ENCODE measurements around the gene ULK4. TPM values are rescaled to one million over a fixed set of nuclear protein-coding genes. Genes with fewer than 3 reads are reported as not detected.

Gene ULK4
- total and polyA plus RNA-seq, 7 donors = 2.1 to 18.6 (median 8.9) TPM

DNA sequence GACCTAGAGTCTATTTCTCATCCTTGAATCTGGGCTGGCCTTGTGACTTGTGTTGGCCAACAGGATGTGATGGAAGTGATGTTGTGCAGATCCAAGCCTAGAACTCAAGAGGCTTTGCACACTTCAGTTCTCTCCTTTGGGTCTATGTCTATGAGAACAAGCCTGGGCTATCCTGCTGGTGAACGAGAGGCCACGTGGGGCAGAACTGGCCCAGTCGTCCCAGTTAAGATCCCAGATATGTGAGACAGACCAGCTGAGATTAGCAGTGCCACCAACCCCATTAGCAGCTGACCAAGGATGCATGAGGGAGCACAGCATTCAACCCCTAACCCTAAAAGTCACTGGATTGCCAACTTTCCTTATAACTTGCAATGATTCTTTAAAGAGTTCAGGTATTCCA is 662.9 kb downstream of the ULK4 start:
- no peak for DNase-seq
- 94 to 96% methylated on average over 3 of the region's 3 CpGs for WGBS, 2 donors

DNA sequence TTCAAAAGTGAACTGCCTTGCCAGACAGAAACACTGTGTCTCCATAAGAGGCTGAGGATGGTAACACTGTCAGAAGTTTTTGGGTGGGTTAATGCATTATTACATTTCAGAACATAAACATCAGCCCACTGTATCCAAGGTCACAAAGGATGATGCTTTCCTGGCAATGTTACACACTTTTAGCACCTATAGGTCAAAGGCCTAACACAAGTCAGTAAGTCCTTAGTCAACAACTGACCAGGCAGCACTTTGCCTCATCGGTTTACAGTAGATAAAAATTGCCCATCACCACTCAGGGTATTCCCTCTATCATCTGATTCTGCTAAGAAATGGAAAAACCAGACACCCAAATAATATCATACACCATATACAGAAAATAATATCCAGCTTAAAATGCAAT is 664.2 kb downstream of the ULK4 start:
- Histone ChIP-seq H3K36me3 (no peaks in the 10 kb centered on the region), H3K9me3 (no peaks in the 10 kb centered on the region), H3K27me3 (no peaks in the 10 kb centered on the region), H3K4me1 (no peaks in the 10 kb centered on the region), H3K27ac (no peak overlapping the region), H3K4me3 (no peak overlapping the region)
- DNase-seq = no peak
- intact Hi-C loops (cut with DNase I) = no loop called here
- 60 to 81% methylated on average over 1 of the region's 1 CpG for WGBS, 2 donors
- TF ChIP-seq EP300 (IDR thresholded peaks at IDR 0.05) (no peak), POLR2AphosphoS5 (IDR thresholded peaks at IDR 0.05) (no peak), POLR2A (IDR thresholded peaks at IDR 0.05) (no peak)
- TF ChIP-seq, protein P1, sequence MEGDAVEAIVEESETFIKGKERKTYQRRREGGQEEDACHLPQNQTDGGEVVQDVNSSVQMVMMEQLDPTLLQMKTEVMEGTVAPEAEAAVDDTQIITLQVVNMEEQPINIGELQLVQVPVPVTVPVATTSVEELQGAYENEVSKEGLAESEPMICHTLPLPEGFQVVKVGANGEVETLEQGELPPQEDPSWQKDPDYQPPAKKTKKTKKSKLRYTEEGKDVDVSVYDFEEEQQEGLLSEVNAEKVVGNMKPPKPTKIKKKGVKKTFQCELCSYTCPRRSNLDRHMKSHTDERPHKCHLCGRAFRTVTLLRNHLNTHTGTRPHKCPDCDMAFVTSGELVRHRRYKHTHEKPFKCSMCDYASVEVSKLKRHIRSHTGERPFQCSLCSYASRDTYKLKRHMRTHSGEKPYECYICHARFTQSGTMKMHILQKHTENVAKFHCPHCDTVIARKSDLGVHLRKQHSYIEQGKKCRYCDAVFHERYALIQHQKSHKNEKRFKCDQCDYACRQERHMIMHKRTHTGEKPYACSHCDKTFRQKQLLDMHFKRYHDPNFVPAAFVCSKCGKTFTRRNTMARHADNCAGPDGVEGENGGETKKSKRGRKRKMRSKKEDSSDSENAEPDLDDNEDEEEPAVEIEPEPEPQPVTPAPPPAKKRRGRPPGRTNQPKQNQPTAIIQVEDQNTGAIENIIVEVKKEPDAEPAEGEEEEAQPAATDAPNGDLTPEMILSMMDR (IDR thresholded peaks at IDR 0.05) = no peak

More for the DNA sequence above, 662.9 kb downstream of the ULK4 start:
- Histone ChIP-seq H3K4me3 (no peak overlapping the region), H3K36me3 (no peaks in the 10 kb centered on the region), H3K9me3 (no peaks in the 10 kb centered on the region), H3K27ac (no peak overlapping the region), H3K27me3 (no peaks in the 10 kb centered on the region), H3K4me1 (no peaks in the 10 kb centered on the region)
- no peak for TF ChIP-seq POLR2A (IDR thresholded peaks at IDR 0.05)
- TF ChIP-seq, protein P1 (IDR thresholded peaks at IDR 0.05) = no peak
- intact Hi-C loops (cut with DNase I) = no loop called here

DNA sequence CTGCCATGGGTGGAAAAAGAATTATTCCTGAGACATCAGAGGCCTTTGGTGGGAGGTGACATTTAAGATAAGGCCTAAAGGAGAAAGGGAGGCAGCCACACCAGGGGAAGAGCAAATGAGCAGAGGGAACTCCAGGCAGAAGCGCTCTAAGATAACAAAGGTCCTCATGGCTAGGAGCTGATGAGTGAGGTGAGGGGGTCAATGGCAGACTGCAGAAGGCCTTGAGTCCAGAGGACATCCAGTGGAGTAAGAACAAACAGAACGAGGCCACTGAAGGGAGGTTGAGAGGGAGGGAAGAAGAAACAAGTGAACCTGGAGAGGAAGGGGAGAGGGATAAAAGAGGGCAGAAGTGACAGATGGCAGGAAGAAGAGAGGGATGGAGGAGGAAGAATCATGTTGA is 665.3 kb downstream of the ULK4 start:
- no peaks in the 10 kb centered on the region for H3K9me3 ChIP-seq
- no peaks in the 10 kb centered on the region for H3K27me3 ChIP-seq
- TF ChIP-seq POLR2AphosphoS5 (IDR thresholded peaks at IDR 0.05) (no peak), EP300 (IDR thresholded peaks at IDR 0.05) (no peak), POLR2A (IDR thresholded peaks at IDR 0.05) (no peak)
- TF ChIP-seq, protein P1 (IDR thresholded peaks at IDR 0.05) = no peak
- WGBS, 2 donors = 93% methylated on average over 2 of the region's 2 CpGs
- H3K4me3 ChIP-seq = no peak overlapping the region
- H3K4me1 ChIP-seq = no peaks in the 10 kb centered on the region
- intact Hi-C loops (cut with DNase I) = no loop called here
- no peak for DNase-seq
- no peak overlapping the region for H3K27ac ChIP-seq
- no peaks in the 10 kb centered on the region for H3K36me3 ChIP-seq

DNA sequence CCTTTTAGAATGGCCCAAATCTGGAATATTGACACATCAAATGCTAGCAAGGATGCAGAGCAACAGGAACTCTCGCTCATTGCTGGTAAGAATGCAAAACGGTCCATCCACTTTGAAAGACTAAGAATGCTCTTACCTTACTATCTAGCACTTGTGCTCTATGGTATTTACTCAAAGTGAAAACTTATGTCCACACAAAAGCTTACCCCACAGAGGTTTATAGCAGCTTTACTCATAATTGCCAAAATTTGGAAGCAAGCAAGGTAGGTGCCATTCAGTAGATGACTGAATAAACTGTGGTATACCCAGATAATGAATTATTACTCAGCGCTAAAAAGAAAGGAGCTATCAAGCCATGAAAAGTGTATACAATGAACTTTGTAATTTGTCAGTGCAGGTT is 666.2 kb downstream of the ULK4 start:
- intact Hi-C loops (cut with DNase I) = no loop called here
- WGBS, 2 donors = 58 to 79% methylated on average over 3 of the region's 3 CpGs
- Histone ChIP-seq H3K4me3 (no peak overlapping the region), H3K9me3 (no peaks in the 10 kb centered on the region), H3K27me3 (no peaks in the 10 kb centered on the region), H3K27ac (no peak overlapping the region), H3K36me3 (no peaks in the 10 kb centered on the region), H3K4me1 (no peaks in the 10 kb centered on the region)
- DNase-seq = no peak
- TF ChIP-seq, protein P1 (IDR thresholded peaks at IDR 0.05) = no peak
- TF ChIP-seq POLR2A (IDR thresholded peaks at IDR 0.05) (no peak), POLR2AphosphoS5 (IDR thresholded peaks at IDR 0.05) (no peak), EP300 (IDR thresholded peaks at IDR 0.05) (no peak)

DNA sequence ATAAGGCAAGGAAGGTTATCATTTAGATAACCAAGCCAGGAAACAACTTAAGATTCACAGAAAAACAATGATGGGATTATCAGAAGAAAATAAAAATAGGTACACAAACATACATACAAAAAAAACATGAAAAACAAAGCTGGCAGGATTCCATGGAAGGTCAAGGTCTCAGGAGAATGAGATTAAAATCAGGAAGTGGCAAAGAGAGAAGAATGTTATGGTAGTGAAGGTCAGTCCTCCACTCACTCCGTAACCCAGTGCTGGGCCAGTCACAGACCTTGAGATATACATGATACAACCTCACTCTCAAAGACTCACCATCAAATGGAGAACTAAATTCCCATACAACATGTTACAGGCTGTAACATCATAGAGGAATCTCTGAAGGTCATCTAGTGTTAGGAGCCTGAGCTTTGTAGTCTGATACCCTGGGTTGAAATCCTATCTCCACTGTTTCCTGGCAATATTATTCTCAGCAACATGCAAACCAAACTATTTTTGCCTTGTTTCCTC is 668.7 kb downstream of the ULK4 start:
- TF ChIP-seq, protein P1 (IDR thresholded peaks at IDR 0.05) = no peak
- no peak for TF ChIP-seq POLR2A (IDR thresholded peaks at IDR 0.05)
- TF ChIP-seq EP300 (IDR thresholded peaks at IDR 0.05) = no peak
- TF ChIP-seq POLR2AphosphoS5 (IDR thresholded peaks at IDR 0.05) = no peak
- no peak overlapping the region for H3K4me3 ChIP-seq
- DNase-seq = no peak
- WGBS, 2 donors = 97 to 100% methylated on average over 1 of the region's 1 CpG
- H3K9me3 ChIP-seq = no peaks in the 10 kb centered on the region
- intact Hi-C loops (cut with DNase I) = no loop called here
- no peak overlapping the region for H3K27ac ChIP-seq
- H3K27me3 ChIP-seq = no peaks in the 10 kb centered on the region
- H3K4me1 ChIP-seq = no peaks in the 10 kb centered on the region
- no peaks in the 10 kb centered on the region for H3K36me3 ChIP-seq
